Endodermal cell (in vitro differentiated cells): ENCODE results near the gene PRKCB. TPM values are rescaled to one million over a fixed set of nuclear protein-coding genes. Genes with fewer than 3 reads are reported as not detected.

Experiments used
- DNase-seq: peaks from one replicate; pipeline ENCODE4 v3.0.0-alpha.2; 2017
- H3K27ac ChIP-seq: 2 replicates; pipeline ENCODE4 v1.5.1; 2013; ENCODE audit warnings: mild to moderate bottlenecking, low read depth, low read length, moderate library complexity
- H3K27me3 ChIP-seq: 2 replicates; pipeline ENCODE4 v1.6.1; 2013; ENCODE audit warnings: mild to moderate bottlenecking, low read length, moderate library complexity; ENCODE audit not compliant: insufficient read depth, control insufficient read depth, poor library complexity, severe bottlenecking
- H3K36me3 ChIP-seq: 2 replicates; pipeline ENCODE4 v1.7.0; 2013; ENCODE audit warnings: mild to moderate bottlenecking, low read length, moderate library complexity; ENCODE audit not compliant: control insufficient read depth, insufficient read depth
- H3K4me1 ChIP-seq: one replicate; pipeline ENCODE4 v1.7.0; 2013; ENCODE audit warnings: low read length; ENCODE audit not compliant: control insufficient read depth, insufficient read depth
- H3K4me3 ChIP-seq: 2 replicates; pipeline ENCODE4 v1.5.1; 2013; ENCODE audit warnings: mild to moderate bottlenecking, low read length, moderate library complexity
- H3K9ac ChIP-seq: 2 replicates; pipeline ENCODE4 v1.6.1; 2013; ENCODE audit warnings: mild to moderate bottlenecking, low read length, moderate library complexity; ENCODE audit not compliant: poor library complexity, severe bottlenecking; ENCODE audit errors: extremely low read depth
- H3K9me3 ChIP-seq: 2 replicates; pipeline ENCODE4 v1.6.1; 2013; ENCODE audit warnings: mild to moderate bottlenecking, low read length, moderate library complexity; ENCODE audit not compliant: control insufficient read depth
- H3K27ac Mint-ChIP-seq: 2 replicates; pipeline ENCODE4 v1.8.0; 2020; ENCODE audit warnings: mixed read lengths
- H3K27me3 Mint-ChIP-seq: 2 replicates; pipeline ENCODE4 v1.8.0; 2021; ENCODE audit warnings: mild to moderate bottlenecking, mixed read lengths; ENCODE audit not compliant: insufficient read depth
- H3K36me3 Mint-ChIP-seq: 2 replicates; pipeline ENCODE4 v1.8.0; 2020; ENCODE audit warnings: low read depth, mixed read lengths
- H3K4me1 Mint-ChIP-seq: 2 replicates; pipeline ENCODE4 v1.8.0; 2020; ENCODE audit warnings: mixed read lengths
- H3K4me3 Mint-ChIP-seq: 2 replicates; pipeline ENCODE4 v1.8.0; 2020; ENCODE audit warnings: mild to moderate bottlenecking, moderate library complexity, mixed read lengths
- H3K9me3 Mint-ChIP-seq: 2 replicates; pipeline ENCODE4 v1.8.0; 2020; ENCODE audit warnings: mild to moderate bottlenecking, mixed read lengths
- CTCF ChIP-seq: fragments of 200-600 bp; sonication (generic); conservative IDR thresholded peaks from 2 replicates; pipeline ENCODE4 v1.5.0; 2021; ENCODE audit warnings: antibody characterized with exemption, mild to moderate bottlenecking
- WGBS, 2 experiments: methylation state at CpG; one replicate each; pipeline versions ENCODE4 v1.1.5 to v1.1.7; 2013; ENCODE audit warnings: missing lambda C conversion rate in 2 of 2, mixed read lengths in 1 of 2; ENCODE audit not compliant: insufficient coverage in 1 of 2, insufficient read length in 1 of 2; 5-methylcytosine and 5-hydroxymethylcytosine counted together
- total RNA-seq, 2 donors: library from RNA; stranded (reverse); fragmentation: NEBNext Ultra II Directional in 1 of 2; extraction: Animal tissue kit (Norgen Biotek cat#: 25700) in 1 of 2; gene quantifications; 2 replicates in 1 of 2; 3 replicates in 1 of 2; pipeline ENCODE4 v1.2.1, GENCODE V29; 2021

PRKCB gene
- total RNA-seq, 2 donors from 2014 or later = 0.38 to 1.1 TPM

GRCh38 chr16:23960081-23960885 is 124.5 kb downstream of the PRKCB start:
- WGBS, 2 experiments = 87 to 92% methylated on average over 4 of the region's 5 CpGs

GRCh38 chr16:23962001-23962400 is 126.2 kb downstream of the PRKCB start:
- DNase-seq = no peak
- 90 to 92% methylated on average over 5 of the region's 5 CpGs for WGBS, 2 experiments
- no peaks in the 10 kb centered on the region for H3K9me3 Mint-ChIP-seq

More at GRCh38 chr16:23960081-23960885, 124.5 kb downstream of the PRKCB start:
- no peaks in the 10 kb centered on the region for H3K36me3 ChIP-seq
- Mint-ChIP-seq H3K4me1 (peaks cover 3% of the 10 kb centered on the region), H3K4me3 (no peak overlapping the region), H3K27ac (no peak overlapping the region), H3K9me3 (no peaks in the 10 kb centered on the region), H3K27me3 (peaks cover 44% of the 10 kb centered on the region), H3K36me3 (no peaks in the 10 kb centered on the region)
- H3K9me3 ChIP-seq = no peaks in the 10 kb centered on the region
- no peak overlapping the region for H3K27ac ChIP-seq
- H3K9ac ChIP-seq = no peak overlapping the region
- no peak overlapping the region for H3K4me3 ChIP-seq
- peaks cover 25% of the 10 kb centered on the region for H3K27me3 ChIP-seq
- TF ChIP-seq CTCF = no peak
- no peak for DNase-seq
- no peaks in the 10 kb centered on the region for H3K4me1 ChIP-seq

GRCh38 chr16:23964136-23964535 is 128.4 kb downstream of the PRKCB start:
- Histone ChIP-seq H3K4me1 (no peaks in the 10 kb centered on the region), H3K4me3 (no peak overlapping the region), H3K9ac (no peak overlapping the region), H3K9me3 (no peaks in the 10 kb centered on the region), H3K27me3 (peaks cover 12% of the 10 kb centered on the region), H3K36me3 (no peaks in the 10 kb centered on the region), H3K27ac (no peak overlapping the region)
- 89 to 90% methylated on average over 3 of the region's 3 CpGs for WGBS, 2 experiments
- Mint-ChIP-seq H3K36me3 (no peaks in the 10 kb centered on the region), H3K4me1 (peaks cover 5% of the 10 kb centered on the region), H3K4me3 (no peak overlapping the region), H3K9me3 (no peaks in the 10 kb centered on the region), H3K27ac (no peak overlapping the region), H3K27me3 (peaks cover 29% of the 10 kb centered on the region)
- DNase-seq = no peak
- no peak for TF ChIP-seq CTCF

More at GRCh38 chr16:23962001-23962400, 126.2 kb downstream of the PRKCB start:
- Mint-ChIP-seq H3K36me3 (no peaks in the 10 kb centered on the region), H3K4me3 (no peak overlapping the region), H3K27me3 (peaks cover 39% of the 10 kb centered on the region), H3K4me1 (peaks cover 3% of the 10 kb centered on the region), H3K27ac (no peak overlapping the region)
- Histone ChIP-seq H3K27ac (no peak overlapping the region), H3K9me3 (no peaks in the 10 kb centered on the region), H3K9ac (no peak overlapping the region), H3K27me3 (peaks cover 20% of the 10 kb centered on the region), H3K36me3 (no peaks in the 10 kb centered on the region), H3K4me1 (no peaks in the 10 kb centered on the region), H3K4me3 (no peak overlapping the region)
- TF ChIP-seq CTCF = no peak
